ENCODE data around the gene MKX.
"Not testable (repeated sequence)": the region's sequence is repeated elsewhere in the genome, so short reads cannot be mapped to it uniquely, and the experiment has no call there.

The MKX gene

GRCh38 chr10:27695706-27696105 lies 49.9 kb downstream of the MKX start:
- FAIRE-seq (no peak), DNase-seq (ENCODE audit: insufficient read length, low spot score) (no peak)

GRCh38 chr10:27695088-27695487 lies 50.5 kb downstream of the MKX start:
- DNase-seq (ENCODE audit: insufficient read length, low spot score) (no peak), FAIRE-seq (no peak)

- FAIRE-seq, result no peak
- no peak for DNase-seq (ENCODE audit: insufficient read length, low spot score)
These were observed 53.0 kb downstream of the MKX start for GRCh38 chr10:27692663-27693062.

GRCh38 chr10:27688991-27689390 lies 56.6 kb downstream of the MKX start:
- no peak for DNase-seq (ENCODE audit: insufficient read length, low spot score)
- no peak for FAIRE-seq

- no peak for DNase-seq (ENCODE audit: insufficient read length, low spot score)
- no peak for FAIRE-seq
These were observed 57.3 kb downstream of the MKX start for GRCh38 chr10:27688276-27688675.

- DNase-seq (ENCODE audit: insufficient read length, low spot score) (no peak), FAIRE-seq (no peak)
These were observed 57.9 kb downstream of the MKX start for GRCh38 chr10:27687743-27688142.

GRCh38 chr10:27687326-27687725 lies 58.3 kb downstream of the MKX start:
- no peak for DNase-seq (ENCODE audit: insufficient read length, low spot score)
- FAIRE-seq, result no peak

GRCh38 chr10:27685681-27686080 lies 59.9 kb downstream of the MKX start:
- DNase-seq (ENCODE audit: insufficient read length, low spot score), result no peak
- no peak for FAIRE-seq

- DNase-seq (ENCODE audit: insufficient read length, low spot score), result no peak
- FAIRE-seq, result no peak
These were observed 62.4 kb downstream of the MKX start for GRCh38 chr10:27683226-27683625.

GRCh38 chr10:27681795-27682194 lies 63.8 kb downstream of the MKX start:
- DNase-seq (ENCODE audit: insufficient read length, low spot score); FAIRE-seq: not testable (repeated sequence)

GRCh38 chr10:27680691-27681605 lies 64.7 kb downstream of the MKX start:
- FAIRE-seq, result no peak
- no peak for DNase-seq (ENCODE audit: insufficient read length, low spot score)

- DNase-seq (ENCODE audit: insufficient read length, low spot score), result no peak
- FAIRE-seq, result no peak
These were observed 65.5 kb downstream of the MKX start for GRCh38 chr10:27680006-27680557.

- FAIRE-seq (no peak), DNase-seq (ENCODE audit: insufficient read length, low spot score) (no peak)
These were observed 66.2 kb downstream of the MKX start for GRCh38 chr10:27679369-27679912.

- DNase-seq (ENCODE audit: insufficient read length, low spot score) (no peak), FAIRE-seq (no peak)
These were observed 67.5 kb downstream of the MKX start for GRCh38 chr10:27678166-27678565.

- DNase-seq (ENCODE audit: insufficient read length, low spot score) (no peak), FAIRE-seq (no peak)
These were observed 72.6 kb downstream of the MKX start for GRCh38 chr10:27673065-27673464.

- FAIRE-seq (no peak), DNase-seq (ENCODE audit: insufficient read length, low spot score) (no peak)
These were observed 73.8 kb downstream of the MKX start for GRCh38 chr10:27671821-27672220.

- DNase-seq (ENCODE audit: insufficient read length, low spot score) (no peak), FAIRE-seq (no peak)
These were observed 81.2 kb downstream of the MKX start for GRCh38 chr10:27664461-27664860.

- FAIRE-seq, result no peak
- DNase-seq (ENCODE audit: insufficient read length, low spot score), result no peak
These were observed 82.0 kb downstream of the MKX start for GRCh38 chr10:27663621-27664020.

- FAIRE-seq (no peak), DNase-seq (ENCODE audit: insufficient read length, low spot score) (no peak)
These were observed 83.9 kb downstream of the MKX start for GRCh38 chr10:27661514-27662286.

- FAIRE-seq, result no peak
- DNase-seq (ENCODE audit: insufficient read length, low spot score), result no peak
These were observed 84.9 kb downstream of the MKX start for GRCh38 chr10:27660711-27661110.

- no peak for DNase-seq (ENCODE audit: insufficient read length, low spot score)
- no peak for FAIRE-seq
These were observed 85.4 kb downstream of the MKX start for GRCh38 chr10:27660268-27660667.
